Loucy (cell line): ENCODE data around the gene LIMA1.

Experiments
- CTCF ChIP-seq: fragments of 200-600 bp; sonication (generic); conservative IDR thresholded peaks from 2 replicates; pipeline ENCODE4 v1.5.1; 2014; ENCODE audit warnings: mild to moderate bottlenecking, antibody characterized with exemption, low read length
- EZH2phosphoT487 ChIP-seq: fragments of 200-600 bp; IDR thresholded peaks from 2 replicates; pipeline ENCODE4 v1.6.1; 2018; ENCODE audit warnings: antibody characterized with exemption, mild to moderate bottlenecking, moderate library complexity, borderline replicate concordance

- no peak for TF ChIP-seq CTCF
- TF ChIP-seq EZH2phosphoT487 = no peak
These were observed 14.7 kb upstream of the LIMA1 start for GRCh38 chr12:50297996-50298395.
